GM18505 (cell line): ENCODE results near the gene ARGLU1.
"Not testable (repeated sequence)": the region's sequence is repeated elsewhere in the genome, so short reads cannot be mapped to it uniquely, and the experiment has no call there.

Experiments
- ATAC-seq: cut with Tn5 transposase; IDR thresholded peaks from one replicate; pipeline ENCODE4 v1.9.1; 2021; ENCODE audit not compliant: unreplicated experiment
- POLR2A ChIP-seq: IDR thresholded peaks from 4 replicates; pipeline ENCODE4 v1.6.1; 2011; ENCODE audit warnings: borderline replicate concordance; ENCODE audit not compliant: insufficient read depth, insufficient read length; ENCODE audit errors: extremely low read depth

The ARGLU1 gene

GRCh38 chr13:106567474-106568298 is at the start of gene ARGLU1:
ARGLU1 (minus strand) TSS chr13:106568137; CDS start chr13:106567919, 218 bp downstream.
- peak; percentile 73 for ATAC-seq
- TF ChIP-seq POLR2A, result peak; percentile 96

DNA sequence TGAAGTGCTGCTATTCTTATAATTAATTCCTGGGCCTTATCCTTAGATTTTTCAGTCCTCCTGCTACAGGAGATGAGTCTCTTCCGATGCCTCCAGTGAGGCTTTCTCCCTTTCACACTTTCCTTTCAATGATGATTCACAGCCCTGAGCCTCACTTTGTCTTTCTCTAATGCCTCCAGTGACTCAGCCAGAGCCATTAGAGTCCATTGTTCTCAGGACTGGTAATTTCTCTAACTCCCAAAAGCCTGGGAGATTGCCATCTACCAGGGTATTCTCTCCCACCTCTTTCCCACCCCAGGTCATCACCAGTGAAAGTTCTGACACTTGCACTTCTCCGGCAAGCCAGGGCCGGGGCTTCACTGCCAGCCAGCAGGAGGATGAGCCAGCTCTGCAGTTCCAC is 49.6 kb upstream of the ARGLU1 start:
- no peak for ATAC-seq
- TF ChIP-seq POLR2A, result no peak

- ATAC-seq, result no peak
- TF ChIP-seq POLR2A, result no peak
Observed at GRCh38 chr13:106616729-106617128, 48.8 kb upstream of the ARGLU1 start.

GRCh38 chr13:106614874-106615273 is 46.9 kb upstream of the ARGLU1 start:
- ATAC-seq, result no peak
- no peak for TF ChIP-seq POLR2A

DNA sequence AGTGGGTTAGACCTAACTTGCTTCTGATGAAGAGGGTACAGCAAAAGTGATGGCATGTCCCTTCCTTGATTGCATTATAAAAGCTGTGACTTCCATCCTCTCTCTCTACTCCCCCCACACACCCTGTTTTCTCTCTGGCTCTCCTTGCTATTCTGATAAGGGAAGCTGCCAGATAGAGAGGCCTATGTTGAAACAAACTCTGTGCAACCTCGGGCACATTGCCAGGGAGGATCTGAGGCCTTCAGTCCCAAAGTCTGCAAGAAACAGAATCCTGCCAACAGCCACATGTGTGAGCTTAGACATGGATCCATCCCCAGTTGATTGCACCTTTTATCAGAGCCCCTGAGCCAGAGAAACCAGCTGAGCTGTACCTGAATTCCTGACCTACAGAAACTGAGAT is 44.8 kb upstream of the ARGLU1 start:
- ATAC-seq, result no peak
- TF ChIP-seq POLR2A, result no peak

GRCh38 chr13:106610486-106610885 is 42.5 kb upstream of the ARGLU1 start:
- no peak for TF ChIP-seq POLR2A

DNA sequence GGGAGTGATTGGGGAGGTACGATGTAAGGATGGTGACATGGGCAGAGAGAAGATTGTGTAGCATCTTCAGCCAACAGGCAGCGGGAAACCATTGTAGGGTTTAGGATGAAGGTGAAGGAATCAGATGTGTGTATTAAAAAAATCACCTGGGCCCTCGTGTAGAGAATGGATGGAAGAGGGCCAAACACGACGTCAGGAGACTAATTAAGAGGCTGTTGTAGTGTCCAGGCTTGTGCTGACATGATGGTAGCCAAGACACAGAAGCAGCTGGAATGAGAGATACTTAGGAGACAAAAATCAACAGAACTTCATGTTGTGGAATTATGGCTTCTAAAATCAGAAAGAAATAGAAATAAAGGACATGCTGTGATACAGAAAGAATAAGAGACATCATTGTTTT is 41.2 kb upstream of the ARGLU1 start:
- no peak for TF ChIP-seq POLR2A
- no peak for ATAC-seq

More at GRCh38 chr13:106610486-106610885, 42.5 kb upstream of the ARGLU1 start:
- no peak for ATAC-seq

DNA sequence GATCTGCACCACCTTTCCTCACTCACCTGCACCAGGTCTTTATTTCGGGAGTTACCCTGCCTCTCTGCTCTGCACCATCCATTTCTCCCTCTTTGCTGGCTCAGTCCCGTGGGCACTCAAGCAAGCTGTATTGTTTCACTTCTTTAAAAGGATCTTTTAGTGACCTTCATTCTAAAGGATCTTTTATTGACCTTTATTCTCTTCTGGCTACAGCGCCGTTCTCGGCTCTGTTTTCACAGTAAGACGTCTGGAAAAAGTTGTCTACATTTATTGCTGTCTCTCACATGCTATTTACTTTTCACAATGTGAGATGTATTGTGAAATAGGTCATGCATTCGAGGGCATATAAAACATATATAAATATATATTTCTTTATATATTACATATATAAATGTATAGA is 35.6 kb upstream of the ARGLU1 start:
- no peak for ATAC-seq
- TF ChIP-seq POLR2A, result no peak

- no peak for ATAC-seq
- TF ChIP-seq POLR2A, result no peak
Observed at GRCh38 chr13:106602178-106602577, 34.2 kb upstream of the ARGLU1 start.

- no peak for ATAC-seq
- no peak for TF ChIP-seq POLR2A
Observed at GRCh38 chr13:106601489-106601888, 33.6 kb upstream of the ARGLU1 start.

DNA sequence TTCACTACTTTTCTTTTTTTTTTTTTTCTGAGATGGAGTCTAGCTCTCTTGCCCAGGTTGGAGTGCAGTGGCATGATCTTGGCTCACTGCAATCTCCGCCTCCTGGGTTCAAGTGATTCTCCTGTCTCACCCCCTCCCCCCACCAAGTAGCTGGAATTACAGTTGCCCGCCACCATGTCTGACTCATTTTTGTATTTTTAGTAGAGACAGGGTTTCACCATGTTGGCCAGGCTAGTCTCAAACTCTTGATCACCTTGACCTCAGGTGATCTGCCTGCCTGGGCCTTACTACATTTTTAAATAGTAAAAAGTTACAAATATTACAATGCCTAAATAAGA is 32.8 kb upstream of the ARGLU1 start:
- ATAC-seq, result not testable (repeated sequence)

DNA sequence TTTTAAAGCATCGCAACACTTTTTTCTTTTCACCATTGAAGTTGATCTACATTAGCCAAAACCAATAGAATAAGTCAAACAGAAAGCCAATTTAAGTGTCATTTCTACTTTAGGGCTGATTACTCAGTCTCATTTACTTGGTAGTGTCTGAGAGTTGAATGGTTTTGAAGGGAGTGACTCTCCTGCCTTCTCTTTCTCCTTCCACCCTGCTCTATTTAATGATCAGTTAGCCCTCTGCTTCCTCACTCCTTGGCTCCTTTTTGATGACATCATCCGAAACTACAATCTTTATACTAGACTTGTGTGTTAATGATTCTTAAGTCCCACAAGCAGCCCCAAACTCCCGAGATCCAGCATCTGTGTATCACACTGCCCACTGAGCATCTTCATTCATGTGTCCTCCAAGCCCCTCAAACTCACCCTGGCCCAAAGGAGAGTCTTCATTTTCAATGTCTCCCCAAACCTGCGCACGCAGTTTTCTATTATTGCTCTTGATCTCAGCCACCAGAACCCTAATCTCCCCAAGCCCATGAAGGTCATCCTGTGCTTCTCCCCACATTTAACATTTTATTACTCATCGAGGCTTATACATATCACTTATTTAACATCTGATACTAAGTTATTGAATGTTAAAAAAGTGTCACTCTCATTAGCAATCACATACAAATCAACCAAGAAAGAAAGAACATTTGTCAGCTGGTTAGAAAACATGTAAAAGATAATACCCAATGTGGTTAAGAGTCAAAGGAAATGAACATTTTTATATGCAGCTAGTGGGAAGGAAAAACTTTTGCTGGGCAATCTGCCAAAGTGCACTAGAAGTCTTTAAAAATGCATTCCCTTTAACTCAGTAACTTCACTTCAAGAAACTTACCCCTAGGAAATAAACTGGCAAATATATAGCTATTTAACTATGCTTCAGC is 32.2 kb upstream of the ARGLU1 start:
- no peak for TF ChIP-seq POLR2A
- ATAC-seq, result no peak

GRCh38 chr13:106597749-106598395 is 29.9 kb upstream of the ARGLU1 start:
- TF ChIP-seq POLR2A, result no peak
- no peak for ATAC-seq
